GM12878 (cell line): ENCODE results near the gene OPCML. TPM values are rescaled to one million over a fixed set of nuclear protein-coding genes. Genes with fewer than 3 reads are reported as not detected.

Experiments used
- ATAC-seq: fragments of 200-7000 bp; cut with Tn5 transposase; 3 replicates; pipeline ENCODE4 v1.9.1; 2020; ENCODE audit warnings: mild to moderate bottlenecking, moderate library complexity
- BruUV-seq: library from RNA; stranded (reverse); fragments of 400-500 nt; replicated peaks from 2 replicates; lab custom pipeline; 2021; lab: Mats Ljungman, UMichigan
- CTCF ChIA-PET: fragments of 300-600 bp; sonication (Branson Sonifier 250); formaldehyde crosslinking; extraction: SDS; loops from one replicate; lab custom pipeline; 2021; ENCODE audit warnings: inconsistent platforms; lab: Yijun Ruan, JAX
- POLR2A ChIA-PET: fragments of 350-600 bp; formaldehyde crosslinking; extraction: SDS; loops from one replicate; lab custom pipeline; 2021; ENCODE audit warnings: inconsistent platforms; lab: Charles Lee
- RAD21 ChIA-PET: fragments of 300-600 bp; sonication (Branson Sonifier 250); formaldehyde crosslinking; loops from one replicate; lab custom pipeline; 2023; ENCODE audit warnings: antibody characterized with exemption; ENCODE audit not compliant: unreplicated experiment; lab: Charles Lee
- SMC1A ChIA-PET: fragments of 300-600 bp; sonication (Branson Sonifier 250); formaldehyde crosslinking; loops from one replicate; lab custom pipeline; 2023; ENCODE audit not compliant: unreplicated experiment, uncharacterized antibody; lab: Charles Lee
- DNase-seq: peaks from one replicate; pipeline ENCODE4 v3.0.0-alpha.2; 2011; ENCODE audit warnings: low read depth, low spot score
- FAIRE-seq: peaks from 3 replicates; lab custom pipeline; 2011; peaks lifted over from hg19 to GRCh38; lab: Jason Lieb, UNC
- H2AFZ ChIP-seq: 2 replicates; pipeline ENCODE4 v1.6.0; 2011; ENCODE audit warnings: low read depth, low read length, control low read depth; ENCODE audit not compliant: control insufficient read depth
- H3K27ac ChIP-seq: 2 replicates; pipeline ENCODE4 v1.5.1; 2011; ENCODE audit warnings: control low read depth; ENCODE audit not compliant: control insufficient read depth, insufficient read depth
- H3K27me3 ChIP-seq, 2 experiments: replicated peaks in 1 of 2; 2 replicates each; pipeline versions ENCODE4 v1.6.0 to v1.6.1; 2011; ENCODE audit warnings: low read length in 1 of 2; ENCODE audit not compliant: control insufficient read depth in 2 of 2, insufficient read depth in 2 of 2
- H3K36me3 ChIP-seq, 2 experiments: 2 replicates each; pipeline ENCODE4 v1.5.1; 2011; ENCODE audit warnings: low read length in 1 of 2; ENCODE audit not compliant: control insufficient read depth in 2 of 2, insufficient read depth in 2 of 2
- H3K4me1 ChIP-seq: 2 replicates; pipeline ENCODE4 v1.6.1; 2011; ENCODE audit warnings: mild to moderate bottlenecking, low read length, moderate library complexity, mixed read lengths; ENCODE audit not compliant: control insufficient read depth, insufficient read depth
- H3K4me2 ChIP-seq: 2 replicates; pipeline ENCODE4 v1.6.0; 2011; ENCODE audit warnings: control low read depth; ENCODE audit not compliant: control insufficient read depth, insufficient read depth
- H3K4me3 ChIP-seq: fragments of 200-600 bp; sonication (generic); 2 replicates; pipeline ENCODE4 v1.5.1; 2016
- H3K79me2 ChIP-seq: 2 replicates; pipeline ENCODE4 v1.6.0; 2011; ENCODE audit warnings: low read length; ENCODE audit not compliant: control insufficient read depth, insufficient read depth
- H3K9ac ChIP-seq: 2 replicates; pipeline ENCODE4 v1.8.0; 2011; ENCODE audit warnings: low read length, control low read depth, mixed read lengths; ENCODE audit not compliant: control insufficient read depth, insufficient read depth
- H3K9me3 ChIP-seq: replicated peaks from 3 replicates; pipeline ENCODE4 v1.5.1; 2011; ENCODE audit warnings: mild to moderate bottlenecking, low read length; ENCODE audit not compliant: control insufficient read depth, insufficient read depth
- H4K20me1 ChIP-seq: 2 replicates; pipeline ENCODE4 v1.6.0; 2011; ENCODE audit not compliant: control insufficient read depth, insufficient read depth
- ETV6 ChIP-seq, 2 experiments: fragments of 450-650 bp in 1 of 2; IDR thresholded peaks in 1 of 2; conservative IDR thresholded peaks in 1 of 2; 2 replicates each; pipeline ENCODE4 v1.6.1; 2014; ENCODE audit warnings: antibody characterized with exemption in 1 of 2, borderline replicate concordance in 1 of 2, low read depth in 1 of 2, mild to moderate bottlenecking in 1 of 2, moderate library complexity in 1 of 2
- JUNB ChIP-seq: IDR thresholded peaks from 2 replicates; pipeline ENCODE4 v1.6.1; 2016; ENCODE audit warnings: antibody characterized with exemption, mild to moderate bottlenecking
- RCOR1 ChIP-seq: conservative IDR thresholded peaks from 2 replicates; pipeline ENCODE4 v1.6.1; 2012; ENCODE audit warnings: low read depth, low read length, improper control_type of control experiment
- RUNX3 ChIP-seq: IDR thresholded peaks from 2 replicates; pipeline ENCODE4 v1.6.1; 2012; ENCODE audit warnings: low read length, inconsistent platforms
- SMAD1 ChIP-seq: fragments of 450-650 bp; IDR thresholded peaks from 2 replicates; pipeline ENCODE4 v1.6.1; 2018; ENCODE audit warnings: mild to moderate bottlenecking, low read depth; ENCODE audit not compliant: partially characterized antibody
- SMARCA5 ChIP-seq: fragments of 450-650 bp; IDR thresholded peaks from 2 replicates; pipeline ENCODE4 v1.6.1; 2017; ENCODE audit warnings: mild to moderate bottlenecking
- WGBS: methylation state at CpG from one replicate; pipeline ENCODE4 v1.1.6; 2016; ENCODE audit warnings: low lambda C conversion rate; ENCODE audit not compliant: insufficient replicate concordance, insufficient coverage; ENCODE audit errors: missing lambda C conversion rate; 5-methylcytosine and 5-hydroxymethylcytosine counted together
- in situ Hi-C: fragments of 300-500 bp; cut with MboI; formaldehyde crosslinking; loops from 9 replicates; pipeline ENCODE4 v1.14.3; 2018; ENCODE audit warnings: mixed read lengths
- intact Hi-C: fragments of 100-400 bp; cut with micrococcal nuclease; formaldehyde crosslinking; loops from one replicate; pipeline ENCODE4 v1.14.2; 2022; ENCODE audit not compliant: unreplicated experiment
- polyA plus RNA-seq, 11 experiments: library from polyadenylated mRNA; depleted of rRNA in 4 of 11; unstranded in 6 of 11; stranded (reverse) in 5 of 11; fragments of >200 nt; fragmentation: Nextera tagmentation in 4 of 11; fragmentation: Illumina TruSeq in 1 of 11; extraction: Ambion mirVana in 4 of 11; extraction: Trizol in 1 of 11; gene quantifications; 1 replicate in 1 of 11; 2 replicates in 10 of 11; pipeline versions ENCODE4 v1.2.1 to v1.2.3, GENCODE V29; 2011 to 2016; ENCODE audit warnings: inconsistent platforms in 2 of 11, missing spikeins in 2 of 11, low read depth in 1 of 11
- total RNA-seq, 4 experiments: library from RNA; depleted of rRNA in 3 of 4; stranded (reverse); fragments of >200 nt in 3 of 4; fragmentation: Illumina TruSeq in 1 of 4; extraction: Trizol in 1 of 4; gene quantifications; 2 replicates each; pipeline versions ENCODE4 v1.2.1 to v1.2.3, GENCODE V29; 2013 to 2021
- TF ChIP-seq, protein P1 (sequence below): fragments of 450-650 bp; IDR thresholded peaks from 2 replicates; pipeline ENCODE4 v1.6.1; 2018; ENCODE audit warnings: borderline replicate concordance, mild to moderate bottlenecking; ENCODE audit not compliant: partially characterized antibody
- TF ChIP-seq, protein P2 (sequence below), 3 experiments: IDR thresholded peaks in 2 of 3; conservative IDR thresholded peaks in 1 of 3; 2 replicates each; pipeline ENCODE4 v1.5.1; 2011; ENCODE audit warnings: low read depth in 3 of 3, low read length in 3 of 3, mild to moderate bottlenecking in 3 of 3, control low read depth in 2 of 3, moderate library complexity in 2 of 3, inconsistent platforms in 1 of 3, mixed read lengths in 1 of 3; ENCODE audit not compliant: control insufficient read depth in 2 of 3, insufficient read depth in 1 of 3; ENCODE audit errors: extremely low read depth in 1 of 3

OPCML gene
- total and polyA plus RNA-seq, 10 of the 15 experiments (the other 5 are each of a cell fraction or from before 2014, with no cell fraction given), result 0.84 TPM; not detected in 9

DNA sequence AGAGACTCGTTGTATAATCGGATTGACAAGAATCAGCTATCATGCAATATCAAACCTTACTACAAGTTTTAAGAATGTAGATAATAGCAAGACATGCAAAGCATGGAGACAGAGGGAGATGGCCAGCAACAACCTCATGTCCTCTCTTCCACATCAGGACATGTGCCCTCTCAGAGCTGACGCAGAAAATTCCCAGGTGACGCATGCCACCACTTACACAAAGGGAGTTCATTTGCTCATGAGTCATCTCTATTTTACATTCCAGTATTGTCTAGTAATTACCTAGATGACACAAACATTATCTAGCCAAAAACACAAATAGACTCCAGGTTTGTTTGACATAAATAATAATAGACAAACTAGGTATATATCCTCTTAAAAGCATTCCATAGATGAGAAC lies 38.1 kb upstream of the OPCML start:
- TF ChIP-seq SMARCA5 (no peak), JUNB (no peak), RCOR1 (no peak), RUNX3 (no peak), ETV6 (conservative IDR thresholded peaks at IDR 0.05 in 1 of 2, IDR thresholded peaks at IDR 0.05 in 1 of 2; ENCODE audit: borderline replicate concordance in 1 of 2, low read depth in 1 of 2) (no peak), SMAD1 (no peak)
- TF ChIP-seq, protein P1, sequence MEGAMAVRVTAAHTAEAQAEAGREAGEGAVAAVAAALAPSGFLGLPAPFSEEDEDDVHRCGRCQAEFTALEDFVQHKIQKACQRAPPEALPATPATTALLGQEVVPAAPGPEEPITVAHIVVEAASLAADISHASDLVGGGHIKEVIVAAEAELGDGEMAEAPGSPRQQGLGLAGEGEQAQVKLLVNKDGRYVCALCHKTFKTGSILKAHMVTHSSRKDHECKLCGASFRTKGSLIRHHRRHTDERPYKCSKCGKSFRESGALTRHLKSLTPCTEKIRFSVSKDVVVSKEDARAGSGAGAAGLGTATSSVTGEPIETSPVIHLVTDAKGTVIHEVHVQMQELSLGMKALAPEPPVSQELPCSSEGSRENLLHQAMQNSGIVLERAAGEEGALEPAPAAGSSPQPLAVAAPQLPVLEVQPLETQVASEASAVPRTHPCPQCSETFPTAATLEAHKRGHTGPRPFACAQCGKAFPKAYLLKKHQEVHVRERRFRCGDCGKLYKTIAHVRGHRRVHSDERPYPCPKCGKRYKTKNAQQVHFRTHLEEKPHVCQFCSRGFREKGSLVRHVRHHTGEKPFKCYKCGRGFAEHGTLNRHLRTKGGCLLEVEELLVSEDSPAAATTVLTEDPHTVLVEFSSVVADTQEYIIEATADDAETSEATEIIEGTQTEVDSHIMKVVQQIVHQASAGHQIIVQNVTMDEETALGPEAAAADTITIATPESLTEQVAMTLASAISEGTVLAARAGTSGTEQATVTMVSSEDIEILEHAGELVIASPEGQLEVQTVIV, result no peak
- TF ChIP-seq, protein P2, sequence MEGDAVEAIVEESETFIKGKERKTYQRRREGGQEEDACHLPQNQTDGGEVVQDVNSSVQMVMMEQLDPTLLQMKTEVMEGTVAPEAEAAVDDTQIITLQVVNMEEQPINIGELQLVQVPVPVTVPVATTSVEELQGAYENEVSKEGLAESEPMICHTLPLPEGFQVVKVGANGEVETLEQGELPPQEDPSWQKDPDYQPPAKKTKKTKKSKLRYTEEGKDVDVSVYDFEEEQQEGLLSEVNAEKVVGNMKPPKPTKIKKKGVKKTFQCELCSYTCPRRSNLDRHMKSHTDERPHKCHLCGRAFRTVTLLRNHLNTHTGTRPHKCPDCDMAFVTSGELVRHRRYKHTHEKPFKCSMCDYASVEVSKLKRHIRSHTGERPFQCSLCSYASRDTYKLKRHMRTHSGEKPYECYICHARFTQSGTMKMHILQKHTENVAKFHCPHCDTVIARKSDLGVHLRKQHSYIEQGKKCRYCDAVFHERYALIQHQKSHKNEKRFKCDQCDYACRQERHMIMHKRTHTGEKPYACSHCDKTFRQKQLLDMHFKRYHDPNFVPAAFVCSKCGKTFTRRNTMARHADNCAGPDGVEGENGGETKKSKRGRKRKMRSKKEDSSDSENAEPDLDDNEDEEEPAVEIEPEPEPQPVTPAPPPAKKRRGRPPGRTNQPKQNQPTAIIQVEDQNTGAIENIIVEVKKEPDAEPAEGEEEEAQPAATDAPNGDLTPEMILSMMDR (IDR thresholded peaks at IDR 0.05 in 2 of 3, conservative IDR thresholded peaks at IDR 0.05 in 1 of 3; ENCODE audit: control insufficient read depth in 2 of 3, extremely low read depth in 1 of 3, insufficient read depth in 1 of 3, low read depth in 3 of 3, low read length in 3 of 3), result no peak
- Histone ChIP-seq H3K27ac (no peak overlapping the region), H4K20me1 (no peaks in the 10 kb centered on the region), H3K4me1 (no peaks in the 10 kb centered on the region), H3K4me2 (no peak overlapping the region), H3K9ac (no peak overlapping the region), H3K79me2 (no peaks in the 10 kb centered on the region), H3K9me3 (no peaks in the 10 kb centered on the region), H3K27me3 (no peaks in the 10 kb centered on the region), H3K4me3 (no peak overlapping the region), H2AFZ (no peak overlapping the region), H3K36me3 (no peaks in the 10 kb centered on the region)
- FAIRE-seq (no peak), ATAC-seq (no peak), DNase-seq (no peak)
- ChIA-PET CTCF (no interaction called here), POLR2A (no interaction called here), SMC1A (interaction anchor here (1.4 kb wide), 1 partner anchor 10 kb away, joined by 4 read pairs; no protein-coding TSS in a partner anchor), RAD21 (no interaction called here)
- in situ Hi-C loops, result no loop called here
- 48% methylated on average over 4 of the region's 4 CpGs for WGBS
- intact Hi-C loops, result no loop called here
- BruUV-seq, result no TSS peak
